MM.1S (cell line): ENCODE results near the gene PIGU.

Experiments used
- DNase-seq: peaks from one replicate; pipeline ENCODE4 v3.0.0-alpha.2; 2015
- H2AFZ ChIP-seq: fragments of 300-600 bp; sonication (generic); 2 replicates; pipeline ENCODE4 v1.6.0; 2016; ENCODE audit warnings: antibody characterized with exemption, low read length
- H3F3A ChIP-seq: fragments of 300-600 bp; sonication (generic); 2 replicates; pipeline ENCODE4 v1.6.1; 2016; ENCODE audit warnings: mild to moderate bottlenecking, antibody characterized with exemption, low read length, moderate library complexity, mixed read lengths; ENCODE audit not compliant: insufficient read depth
- H3K27ac ChIP-seq: fragments of 300-600 bp; sonication (generic); 2 replicates; pipeline ENCODE4 v1.5.1; 2016; ENCODE audit warnings: mild to moderate bottlenecking, low read length
- H3K27me3 ChIP-seq: fragments of 300-600 bp; sonication (generic); replicated peaks from 2 replicates; pipeline ENCODE4 v1.6.0; 2016; ENCODE audit warnings: low read length; ENCODE audit not compliant: insufficient read depth
- H3K36me3 ChIP-seq: fragments of 300-600 bp; sonication (generic); replicated peaks from 2 replicates; pipeline ENCODE4 v1.6.1; 2016; ENCODE audit warnings: mild to moderate bottlenecking, low read length, mixed read lengths; ENCODE audit not compliant: insufficient read depth
- H3K4me1 ChIP-seq: fragments of 300-600 bp; sonication (generic); 2 replicates; pipeline ENCODE4 v1.6.1; 2016; ENCODE audit warnings: low read length, mixed read lengths
- H3K4me2 ChIP-seq: fragments of 300-600 bp; sonication (generic); 2 replicates; pipeline ENCODE4 v1.6.0; 2016; ENCODE audit warnings: low read depth, low read length
- H3K4me3 ChIP-seq: fragments of 300-600 bp; sonication (generic); 2 replicates; pipeline ENCODE4 v1.5.1; 2016; ENCODE audit warnings: low read length, mixed read lengths
- H3K79me2 ChIP-seq: fragments of 300-600 bp; sonication (generic); 2 replicates; pipeline ENCODE4 v1.6.1; 2016; ENCODE audit warnings: mixed run types, low read length, mixed read lengths
- H3K9ac ChIP-seq: fragments of 300-600 bp; sonication (generic); 2 replicates; pipeline ENCODE4 v1.6.1; 2016; ENCODE audit warnings: low read length, mixed read lengths
- H3K9me2 ChIP-seq: fragments of 300-600 bp; sonication (generic); replicated peaks from 2 replicates; pipeline ENCODE4 v1.6.1; 2016; ENCODE audit warnings: mild to moderate bottlenecking, low read length, mixed read lengths; ENCODE audit not compliant: insufficient read depth
- H3K9me3 ChIP-seq: fragments of 300-600 bp; sonication (generic); replicated peaks from 2 replicates; pipeline ENCODE4 v1.6.1; 2016; ENCODE audit warnings: mild to moderate bottlenecking, low read length, mixed read lengths; ENCODE audit not compliant: insufficient read depth
- H4K20me1 ChIP-seq: fragments of 300-600 bp; sonication (generic); 2 replicates; pipeline ENCODE4 v1.6.1; 2016; ENCODE audit warnings: mild to moderate bottlenecking, low read length, moderate library complexity, mixed read lengths; ENCODE audit not compliant: insufficient read depth
- EZH2 ChIP-seq: fragments of 300-600 bp; sonication (generic); optimal IDR thresholded peaks from 2 replicates; pipeline ENCODE3; 2017; ENCODE audit warnings: low read depth, mild to moderate bottlenecking, antibody characterized with exemption, low read length, mixed read lengths
- EZH2phosphoT487 ChIP-seq: fragments of 300-600 bp; sonication (generic); IDR thresholded peaks from 2 replicates; pipeline ENCODE4 v1.6.1; 2018; ENCODE audit warnings: antibody characterized with exemption, low read length
- TF ChIP-seq, protein P1 (sequence below): fragments of 300-600 bp; sonication (generic); IDR thresholded peaks from 2 replicates; pipeline ENCODE4 v1.5.1; 2016; ENCODE audit warnings: antibody characterized with exemption, low read length, mixed read lengths

Gene PIGU

DNA sequence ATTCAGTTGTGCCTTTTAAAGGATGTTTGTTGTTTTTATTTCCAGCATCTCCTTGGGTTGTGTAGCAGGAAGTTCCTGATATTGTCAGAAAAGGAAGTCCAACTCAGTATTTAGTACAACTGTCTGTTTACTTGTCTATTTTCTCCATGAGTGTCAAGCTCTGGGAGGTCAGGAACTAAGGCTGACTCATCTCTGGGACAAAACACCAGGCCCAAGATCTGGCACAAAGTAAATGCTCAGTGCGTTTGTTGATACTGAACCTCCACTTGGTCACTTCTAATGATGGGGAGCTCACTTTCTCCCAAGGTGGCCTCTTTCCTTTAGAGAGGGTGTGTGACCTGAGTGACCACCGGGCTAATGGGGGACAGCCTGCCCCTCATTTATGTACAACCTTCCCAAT lies 12.6 kb upstream of the PIGU start:
- TF ChIP-seq EZH2phosphoT487: no peak
- TF ChIP-seq, protein P1, sequence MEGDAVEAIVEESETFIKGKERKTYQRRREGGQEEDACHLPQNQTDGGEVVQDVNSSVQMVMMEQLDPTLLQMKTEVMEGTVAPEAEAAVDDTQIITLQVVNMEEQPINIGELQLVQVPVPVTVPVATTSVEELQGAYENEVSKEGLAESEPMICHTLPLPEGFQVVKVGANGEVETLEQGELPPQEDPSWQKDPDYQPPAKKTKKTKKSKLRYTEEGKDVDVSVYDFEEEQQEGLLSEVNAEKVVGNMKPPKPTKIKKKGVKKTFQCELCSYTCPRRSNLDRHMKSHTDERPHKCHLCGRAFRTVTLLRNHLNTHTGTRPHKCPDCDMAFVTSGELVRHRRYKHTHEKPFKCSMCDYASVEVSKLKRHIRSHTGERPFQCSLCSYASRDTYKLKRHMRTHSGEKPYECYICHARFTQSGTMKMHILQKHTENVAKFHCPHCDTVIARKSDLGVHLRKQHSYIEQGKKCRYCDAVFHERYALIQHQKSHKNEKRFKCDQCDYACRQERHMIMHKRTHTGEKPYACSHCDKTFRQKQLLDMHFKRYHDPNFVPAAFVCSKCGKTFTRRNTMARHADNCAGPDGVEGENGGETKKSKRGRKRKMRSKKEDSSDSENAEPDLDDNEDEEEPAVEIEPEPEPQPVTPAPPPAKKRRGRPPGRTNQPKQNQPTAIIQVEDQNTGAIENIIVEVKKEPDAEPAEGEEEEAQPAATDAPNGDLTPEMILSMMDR: no peak
- TF ChIP-seq EZH2: no peak
- H3K27me3 ChIP-seq: no peaks in the 10 kb centered on the region
- no peaks in the 10 kb centered on the region for H3K36me3 ChIP-seq
- no peaks in the 10 kb centered on the region for H3F3A ChIP-seq
- H3K4me3 ChIP-seq: no peak overlapping the region
- no peaks in the 10 kb centered on the region for H3K4me1 ChIP-seq
- no peak overlapping the region for H3K4me2 ChIP-seq
- H4K20me1 ChIP-seq: no peaks in the 10 kb centered on the region
- no peak overlapping the region for H3K9ac ChIP-seq
- H3K9me2 ChIP-seq: no peaks in the 10 kb centered on the region
- no peak for DNase-seq
- H3K9me3 ChIP-seq: no peaks in the 10 kb centered on the region
- H2AFZ ChIP-seq: no peak overlapping the region
- H3K79me2 ChIP-seq: no peaks in the 10 kb centered on the region
- H3K27ac ChIP-seq: no peak overlapping the region

DNA sequence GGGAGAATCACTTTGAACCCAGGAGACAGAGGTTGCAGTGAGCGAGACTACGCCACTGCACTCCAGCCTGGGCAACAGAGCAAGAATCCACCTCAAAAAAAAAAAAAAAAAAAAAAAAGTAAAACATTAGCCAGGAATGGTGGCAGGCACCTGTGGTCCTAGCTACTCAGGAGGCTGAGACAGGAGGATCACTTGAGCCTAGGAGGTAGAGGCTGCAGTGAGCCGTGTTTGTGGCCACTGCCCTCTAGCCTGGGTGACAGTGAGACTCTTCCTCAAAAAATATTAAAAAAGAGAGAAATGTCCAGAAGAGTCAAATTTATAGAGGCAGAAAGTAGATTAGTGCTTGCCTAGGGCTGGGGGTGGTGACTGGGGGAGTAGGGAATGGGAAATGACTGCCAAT lies 6.8 kb upstream of the PIGU start:
- Histone ChIP-seq H2AFZ (no peak overlapping the region), H3K27me3 (no peaks in the 10 kb centered on the region), H3K79me2 (no peaks in the 10 kb centered on the region), H3K4me2 (no peak overlapping the region), H4K20me1 (no peaks in the 10 kb centered on the region), H3K9ac (no peak overlapping the region), H3K27ac (no peak overlapping the region), H3K4me3 (no peak overlapping the region), H3K4me1 (no peaks in the 10 kb centered on the region), H3K36me3 (no peaks in the 10 kb centered on the region), H3K9me2 (no peaks in the 10 kb centered on the region), H3K9me3 (no peaks in the 10 kb centered on the region), H3F3A (no peaks in the 10 kb centered on the region)
- no peak for DNase-seq
- TF ChIP-seq, protein P1: no peak
- TF ChIP-seq EZH2phosphoT487: no peak
- no peak for TF ChIP-seq EZH2

DNA sequence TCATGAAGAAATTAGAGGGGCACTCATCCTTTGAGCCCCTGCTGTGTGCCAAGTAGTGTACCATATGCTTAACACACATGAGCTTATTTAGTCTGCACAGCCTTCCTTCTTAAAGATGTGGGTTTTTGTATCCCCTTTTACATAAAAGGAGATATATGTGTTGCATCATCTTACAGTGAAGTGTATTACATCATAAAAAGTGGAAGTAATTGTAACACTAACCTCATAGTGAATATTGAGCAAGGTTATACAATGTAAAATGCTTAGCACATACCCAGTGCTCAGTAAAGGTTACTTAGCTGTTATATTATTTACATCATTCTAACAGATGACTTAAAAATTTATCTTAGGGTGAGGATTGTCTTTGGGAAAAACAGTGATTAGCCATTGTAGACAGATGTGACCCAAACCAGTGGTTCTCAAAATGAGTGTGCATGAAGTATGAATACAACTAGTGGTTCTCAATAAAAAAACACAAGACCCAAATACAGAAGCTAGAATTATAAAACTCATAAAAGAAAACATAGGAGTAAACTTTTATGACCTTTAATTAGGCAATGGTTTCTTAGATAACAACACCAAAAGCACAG lies 3.8 kb upstream of the PIGU start:
- Histone ChIP-seq H2AFZ (no peak overlapping the region), H3K9ac (no peak overlapping the region), H3K9me2 (no peaks in the 10 kb centered on the region), H3K79me2 (peaks cover 8% of the 10 kb centered on the region), H3K4me1 (no peaks in the 10 kb centered on the region), H3K27me3 (no peaks in the 10 kb centered on the region), H4K20me1 (no peaks in the 10 kb centered on the region), H3K4me2 (no peak overlapping the region), H3K9me3 (no peaks in the 10 kb centered on the region), H3K36me3 (no peaks in the 10 kb centered on the region), H3F3A (0 out of 2 replicates have a peak, but pooled peaks cover 4% of the 10 kb centered on the region), H3K27ac (no peak overlapping the region), H3K4me3 (no peak overlapping the region)
- TF ChIP-seq EZH2phosphoT487: no peak
- TF ChIP-seq, protein P1: no peak
- no peak for TF ChIP-seq EZH2
- DNase-seq: no peak
